HepG2 (cell line): Measurements from ENCODE around the gene HCFC2.

Source experiments
- POLR2AphosphoS2 ChIP-seq: IDR thresholded peaks from 2 replicates; pipeline ENCODE4 v1.6.1; 2011; ENCODE audit warnings: low read depth, low read length, improper control_type of control experiment
- ZNF10 ChIP-seq: sonication (generic); formaldehyde crosslinking; IDR thresholded peaks from 2 replicates; pipeline ENCODE4 v1.4.0; 2020; ENCODE audit warnings: mild to moderate bottlenecking, low read depth, missing genetic modification reagents, borderline replicate concordance
- ZNF614 ChIP-seq: IDR thresholded peaks from 2 replicates; pipeline ENCODE4 v1.6.1; 2018; ENCODE audit warnings: missing biosample characterization, missing genetic modification reagents, inconsistent platforms, borderline replicate concordance
- ZNF670 ChIP-seq: sonication (generic); formaldehyde crosslinking; IDR thresholded peaks from 2 replicates; pipeline ENCODE4 v1.8.0; 2022; ENCODE audit warnings: mild to moderate bottlenecking, missing genetic modification reagents, borderline replicate concordance

- TF ChIP-seq ZNF10: no peak
- no peak for TF ChIP-seq ZNF614 (CRISPR knock-in tag)
- no peak for TF ChIP-seq POLR2AphosphoS2
- TF ChIP-seq ZNF670: no peak
Observed at GRCh38 chr12:104042580-104042979, 21.8 kb upstream of the HCFC2 start.
